Measurements from ENCODE around the gene CHST1.

The CHST1 gene

DNA sequence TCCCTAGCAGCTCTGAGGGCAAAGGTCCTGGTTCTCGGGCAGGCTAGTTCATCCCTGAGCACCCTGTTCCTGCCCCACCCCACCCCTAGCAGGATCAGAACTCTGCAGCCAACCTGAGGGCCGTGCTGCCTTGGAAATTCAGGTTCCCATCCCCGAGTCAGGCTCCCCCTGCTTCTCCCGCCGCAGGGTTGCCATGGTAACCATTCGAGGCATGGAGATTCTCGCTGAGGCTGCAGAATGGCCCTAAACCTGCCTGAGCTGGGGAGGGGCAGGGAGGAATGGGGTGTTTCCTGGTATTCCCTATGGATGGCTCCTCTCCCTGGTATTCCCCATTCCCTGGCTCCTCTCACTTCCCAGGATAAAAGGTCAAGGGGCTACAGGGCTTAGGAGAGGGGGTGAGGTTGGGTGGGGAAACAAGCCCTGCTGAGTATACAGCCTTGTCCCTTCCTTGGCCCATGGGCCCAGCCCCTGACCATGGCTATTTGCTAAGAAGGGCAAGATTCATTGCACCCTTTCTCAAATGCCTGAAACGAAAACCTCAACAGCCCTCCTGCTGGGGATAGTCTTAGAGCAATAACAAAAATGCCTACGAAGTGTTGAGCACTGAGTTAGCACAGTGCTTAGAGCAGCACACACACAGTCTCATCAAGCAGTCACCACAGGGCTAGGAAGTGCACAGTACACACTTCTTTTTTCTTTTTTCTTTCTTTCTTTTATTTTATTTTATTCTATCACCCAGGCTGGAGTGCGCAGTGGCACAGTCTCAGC, 58.7 kb downstream of the CHST1 start:
- no peak for DNase-seq (ENCODE audit: low read depth)

DNA sequence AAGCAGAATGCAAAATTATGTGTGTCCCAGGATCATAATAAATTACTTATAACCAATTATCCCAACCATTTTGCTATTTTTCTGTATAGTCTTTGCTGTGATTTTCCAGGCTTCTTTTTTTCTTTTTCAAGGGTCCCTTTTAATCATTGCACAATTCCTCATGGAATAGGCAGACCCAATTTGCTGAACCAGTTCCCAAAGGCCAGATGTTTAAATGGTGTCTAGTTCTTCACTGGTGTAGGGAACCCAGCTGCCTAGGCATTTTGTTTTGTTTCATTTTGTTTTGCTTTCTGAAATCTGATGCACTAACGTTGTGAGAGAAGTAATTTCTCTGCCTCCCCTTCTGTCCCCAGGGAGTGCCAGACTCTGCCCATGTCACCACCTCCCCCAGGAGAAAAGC, 60.4 kb downstream of the CHST1 start:
- no peak for DNase-seq (ENCODE audit: low read depth)

GRCh38 chr11:45603946-45604682, 61.3 kb downstream of the CHST1 start:
- DNase-seq (ENCODE audit: low read depth), result no peak

DNA sequence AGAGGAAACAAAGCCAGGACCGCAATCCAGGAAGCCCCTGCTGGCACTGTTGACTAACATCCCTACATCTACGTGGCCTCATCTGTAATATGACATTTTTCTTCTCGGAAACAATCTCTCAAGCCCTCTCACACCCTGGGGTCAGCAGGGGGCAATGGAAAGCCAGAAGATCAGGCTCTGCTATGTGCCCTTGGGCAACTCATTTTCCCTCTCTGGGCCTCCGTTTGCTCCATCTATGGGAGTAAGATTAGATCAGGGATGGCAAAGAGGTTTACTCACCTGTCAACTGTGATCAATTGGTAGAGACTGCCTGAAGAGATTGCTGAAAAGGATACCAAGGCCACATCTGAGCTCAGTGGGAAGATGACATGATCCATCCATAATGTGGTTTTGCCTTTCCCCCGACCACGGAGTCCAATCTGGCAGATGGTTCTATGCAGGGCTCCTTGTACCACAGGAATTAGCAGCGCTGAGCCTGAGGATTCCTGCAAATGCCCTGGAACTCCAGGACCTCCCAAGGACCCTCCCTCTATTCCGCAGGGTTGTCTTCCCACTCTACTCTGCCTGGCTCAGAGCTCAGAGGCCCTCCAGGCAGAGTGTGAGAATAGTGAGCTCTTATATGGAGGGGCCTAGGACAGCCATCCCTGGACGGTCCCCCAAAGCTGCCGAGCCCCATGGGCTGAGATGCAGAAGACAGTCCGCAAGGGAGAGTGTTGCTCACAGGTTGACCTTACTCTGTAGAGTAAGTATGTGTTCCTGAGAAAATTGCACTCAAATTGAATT, 66.1 kb downstream of the CHST1 start:
- DNase-seq (ENCODE audit: low read depth), result peak; percentile 8
